GM12873 (cell line): ENCODE measurements around the gene MGAT5.

ENCODE experiments used
- TF ChIP-seq, protein P1 (sequence below): IDR thresholded peaks from 2 replicates; pipeline ENCODE4 v1.5.1; 2012; ENCODE audit warnings: low read depth, mild to moderate bottlenecking, moderate library complexity, low read length, control low read depth; ENCODE audit not compliant: insufficient read depth; ENCODE audit errors: missing control alignments

The MGAT5 gene

DNA sequence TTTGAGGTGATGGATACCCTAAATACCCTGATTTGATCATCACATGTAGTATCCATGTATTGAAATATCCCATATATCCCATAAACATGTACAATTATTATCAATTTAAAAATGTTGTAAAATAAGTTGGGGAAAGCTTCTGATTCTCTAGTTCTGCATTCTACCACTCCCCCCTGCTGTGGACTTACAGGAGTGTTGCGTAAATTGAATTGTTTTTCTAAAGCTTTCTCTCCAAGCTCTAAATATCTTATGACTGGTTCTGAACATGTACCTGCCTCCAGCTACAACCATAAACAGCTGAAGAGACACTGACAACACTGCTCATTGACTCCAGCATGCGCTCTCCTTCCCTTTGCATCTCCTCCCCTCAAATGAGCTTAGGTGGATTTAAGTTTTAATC is 145.2 kb downstream of the MGAT5 start:
- TF ChIP-seq, protein P1, sequence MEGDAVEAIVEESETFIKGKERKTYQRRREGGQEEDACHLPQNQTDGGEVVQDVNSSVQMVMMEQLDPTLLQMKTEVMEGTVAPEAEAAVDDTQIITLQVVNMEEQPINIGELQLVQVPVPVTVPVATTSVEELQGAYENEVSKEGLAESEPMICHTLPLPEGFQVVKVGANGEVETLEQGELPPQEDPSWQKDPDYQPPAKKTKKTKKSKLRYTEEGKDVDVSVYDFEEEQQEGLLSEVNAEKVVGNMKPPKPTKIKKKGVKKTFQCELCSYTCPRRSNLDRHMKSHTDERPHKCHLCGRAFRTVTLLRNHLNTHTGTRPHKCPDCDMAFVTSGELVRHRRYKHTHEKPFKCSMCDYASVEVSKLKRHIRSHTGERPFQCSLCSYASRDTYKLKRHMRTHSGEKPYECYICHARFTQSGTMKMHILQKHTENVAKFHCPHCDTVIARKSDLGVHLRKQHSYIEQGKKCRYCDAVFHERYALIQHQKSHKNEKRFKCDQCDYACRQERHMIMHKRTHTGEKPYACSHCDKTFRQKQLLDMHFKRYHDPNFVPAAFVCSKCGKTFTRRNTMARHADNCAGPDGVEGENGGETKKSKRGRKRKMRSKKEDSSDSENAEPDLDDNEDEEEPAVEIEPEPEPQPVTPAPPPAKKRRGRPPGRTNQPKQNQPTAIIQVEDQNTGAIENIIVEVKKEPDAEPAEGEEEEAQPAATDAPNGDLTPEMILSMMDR: no peak

DNA sequence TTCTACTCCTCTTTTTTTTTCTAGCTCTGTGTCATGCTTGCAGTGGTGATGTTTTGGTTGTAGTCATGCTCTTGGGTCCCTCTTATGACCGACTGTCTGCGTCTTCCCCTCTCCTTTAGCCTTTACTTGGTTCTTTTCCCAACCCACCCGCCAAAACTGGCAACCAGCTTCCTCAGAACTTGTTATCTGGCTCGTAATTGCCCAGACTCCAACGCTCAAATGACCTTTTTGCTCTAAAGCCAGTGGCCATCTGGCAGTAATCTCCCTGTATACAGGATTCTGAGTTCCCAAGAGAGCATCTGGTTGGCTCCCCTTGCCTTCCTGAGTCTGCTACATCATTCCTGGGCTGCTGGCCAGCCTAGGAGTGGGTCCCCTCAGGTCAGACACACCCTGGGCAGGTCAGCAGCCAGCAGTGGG is 147.2 kb downstream of the MGAT5 start:
- TF ChIP-seq, protein P1: no peak

DNA sequence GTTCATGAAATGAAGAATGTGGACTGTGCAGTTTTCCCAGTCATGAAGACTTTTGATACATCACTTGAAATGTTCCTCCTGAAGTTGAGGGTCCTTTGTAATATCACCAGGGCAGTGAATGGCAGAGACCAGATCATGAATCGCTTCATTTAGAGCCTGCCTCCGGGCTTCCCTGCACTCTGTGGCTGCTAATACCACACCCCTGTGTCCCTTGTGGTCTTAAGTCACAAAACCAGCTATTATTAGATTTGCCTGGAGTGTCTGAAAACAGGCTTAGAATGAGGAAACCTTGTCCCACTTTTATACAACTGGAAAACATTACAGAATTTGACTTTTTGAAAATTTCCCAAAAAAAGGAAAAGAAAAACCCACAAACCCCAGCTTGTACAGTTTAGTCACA is 147.9 kb downstream of the MGAT5 start:
- TF ChIP-seq, protein P1: no peak

DNA sequence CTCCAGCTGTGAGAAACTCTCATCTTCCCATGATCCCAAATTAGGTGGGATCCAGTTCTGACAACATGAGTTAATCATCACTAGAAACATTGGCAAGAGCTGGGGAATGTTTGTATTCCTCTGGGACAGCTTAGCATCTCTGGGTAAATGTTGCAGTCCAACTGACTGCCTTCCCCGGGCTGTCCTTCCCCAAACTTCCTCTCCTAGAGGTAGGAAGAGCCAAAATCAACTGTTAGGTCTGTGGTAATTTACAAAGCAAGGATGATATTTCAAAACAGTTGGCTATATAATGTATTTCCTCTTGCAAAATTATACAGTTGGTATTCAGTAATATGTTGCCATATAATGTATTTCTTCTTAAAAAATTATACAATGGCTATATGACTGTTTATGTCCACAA is 148.5 kb downstream of the MGAT5 start:
- TF ChIP-seq, protein P1: no peak

DNA sequence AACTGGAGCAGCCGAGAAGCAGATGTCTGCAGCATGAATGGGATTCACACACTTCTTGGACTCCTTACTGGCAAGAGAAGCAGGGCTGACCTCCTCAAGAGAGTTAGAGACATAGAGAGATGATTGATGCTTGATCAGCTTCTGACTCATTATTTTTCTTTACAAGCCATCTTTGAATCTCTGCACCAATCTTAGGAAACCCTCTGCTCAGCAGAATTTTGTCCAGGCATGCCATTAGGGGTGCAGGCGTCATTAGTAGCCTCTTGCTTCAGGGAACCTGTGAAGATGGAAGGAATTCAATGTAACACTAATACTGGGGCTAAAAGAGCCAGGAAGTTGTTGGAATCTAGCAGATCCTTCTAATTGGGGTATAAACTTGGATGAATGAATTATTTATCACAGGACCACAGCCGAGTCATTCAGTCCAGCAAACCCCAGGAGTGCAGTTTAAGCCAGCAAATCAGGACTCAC is 151.8 kb downstream of the MGAT5 start:
- TF ChIP-seq, protein P1: no peak

DNA sequence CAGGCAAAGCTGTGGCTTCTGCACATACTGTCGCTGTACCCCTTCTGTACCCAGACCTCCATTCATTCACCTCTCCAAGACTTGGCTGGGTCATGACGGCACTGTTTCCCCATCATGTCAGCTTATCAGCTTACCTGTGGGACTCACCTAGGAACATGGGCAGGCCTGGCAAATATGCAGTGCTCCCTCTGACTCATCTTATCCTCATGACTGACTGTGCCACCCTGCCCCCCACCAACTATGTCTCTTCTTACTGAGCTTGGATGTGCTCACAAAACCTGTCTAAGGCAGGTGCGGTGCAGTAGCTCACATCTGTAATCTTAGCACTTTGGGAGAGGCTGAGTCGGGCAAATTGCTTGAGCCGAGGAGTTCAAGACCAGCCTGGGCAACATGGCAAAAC is 152.4 kb downstream of the MGAT5 start:
- TF ChIP-seq, protein P1: no peak

DNA sequence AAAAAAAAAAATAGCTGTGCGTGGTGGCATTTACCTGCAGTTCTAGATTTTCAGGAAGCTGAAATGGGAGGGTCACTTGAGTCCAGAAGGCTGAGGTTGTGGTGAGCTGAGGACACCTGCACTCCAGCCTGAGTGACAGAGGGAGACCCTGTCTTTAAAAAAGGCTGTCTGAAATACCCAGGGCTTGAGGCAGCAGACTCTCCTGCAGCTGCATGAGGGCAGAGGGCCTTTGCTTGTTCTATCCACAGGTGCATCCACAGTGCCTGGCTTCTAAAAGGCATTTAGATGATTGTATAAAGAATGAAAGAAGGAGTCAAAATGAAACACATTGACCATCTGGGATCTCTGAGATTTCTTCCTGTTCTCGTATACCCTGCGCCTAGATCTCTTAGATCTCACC is 152.9 kb downstream of the MGAT5 start:
- TF ChIP-seq, protein P1: no peak
